LNCaP clone FGC (cell line): ENCODE measurements around the gene LCE3E.
"Not testable (repeated sequence)": the region's sequence is repeated elsewhere in the genome, so short reads cannot be mapped to it uniquely, and the experiment has no call there.

Experiments used
- DNase-seq: peaks from one replicate; pipeline ENCODE4 v3.0.0-alpha.2; 2011; ENCODE audit warnings: low read depth
- H3K4me3 ChIP-seq: 2 replicates; pipeline ENCODE4 v1.5.1; 2011; ENCODE audit warnings: mild to moderate bottlenecking, low read depth, low read length, control low read depth
- CTCF ChIP-seq: IDR thresholded peaks from 2 replicates; pipeline ENCODE4 v1.5.1; 2012; ENCODE audit warnings: mild to moderate bottlenecking; ENCODE audit not compliant: control insufficient read depth, insufficient read depth; ENCODE audit errors: extremely low read depth

The LCE3E gene

GRCh38 chr1:152577168-152577567 is 10.6 kb upstream of the LCE3E start:
- DNase-seq, result no peak
- H3K4me3 ChIP-seq, result no peak overlapping the region
- TF ChIP-seq CTCF, result no peak

GRCh38 chr1:152565535-152566215 is 905 bp downstream of the LCE3E start:
- no peak for TF ChIP-seq CTCF

GRCh38 chr1:152565115-152565514 is 1.5 kb downstream of the LCE3E start:
- H3K4me3 ChIP-seq, result no peak overlapping the region
- DNase-seq, result no peak
- no peak for TF ChIP-seq CTCF

More at GRCh38 chr1:152565535-152566215, 905 bp downstream of the LCE3E start:
- H3K4me3 ChIP-seq, result no peak overlapping the region
- no peak for DNase-seq

- DNase-seq, H3K4me3 ChIP-seq: not testable (repeated sequence)
Observed at GRCh38 chr1:152548358-152548757, 18.2 kb downstream of the LCE3E start.

- no peak for TF ChIP-seq CTCF
- H3K4me3 ChIP-seq, result no peak overlapping the region
- no peak for DNase-seq
Observed at GRCh38 chr1:152546704-152547103, 19.9 kb downstream of the LCE3E start.

GRCh38 chr1:152543820-152544219 is 22.8 kb downstream of the LCE3E start:
- peak; percentile 37 for TF ChIP-seq CTCF
- no peak overlapping the region for H3K4me3 ChIP-seq
- no peak for DNase-seq

- no peak overlapping the region for H3K4me3 ChIP-seq
- DNase-seq, result no peak
- TF ChIP-seq CTCF, result no peak
Observed at GRCh38 chr1:152539901-152540300, 26.7 kb downstream of the LCE3E start.

- no peak for DNase-seq
- H3K4me3 ChIP-seq, result no peak overlapping the region
- TF ChIP-seq CTCF, result no peak
Observed at GRCh38 chr1:152537496-152537895, 29.1 kb downstream of the LCE3E start.
